ENCODE measurements around the gene SLC37A4. TPM values are rescaled to one million over a fixed set of nuclear protein-coding genes. Genes with fewer than 3 reads are reported as not detected.
A peak's percentile ranks its signal among the peaks of the same experiment; 100 is the strongest.

SLC37A4 gene
- total RNA-seq, 1 experiment from 2014 or later: 54.5 TPM

DNA sequence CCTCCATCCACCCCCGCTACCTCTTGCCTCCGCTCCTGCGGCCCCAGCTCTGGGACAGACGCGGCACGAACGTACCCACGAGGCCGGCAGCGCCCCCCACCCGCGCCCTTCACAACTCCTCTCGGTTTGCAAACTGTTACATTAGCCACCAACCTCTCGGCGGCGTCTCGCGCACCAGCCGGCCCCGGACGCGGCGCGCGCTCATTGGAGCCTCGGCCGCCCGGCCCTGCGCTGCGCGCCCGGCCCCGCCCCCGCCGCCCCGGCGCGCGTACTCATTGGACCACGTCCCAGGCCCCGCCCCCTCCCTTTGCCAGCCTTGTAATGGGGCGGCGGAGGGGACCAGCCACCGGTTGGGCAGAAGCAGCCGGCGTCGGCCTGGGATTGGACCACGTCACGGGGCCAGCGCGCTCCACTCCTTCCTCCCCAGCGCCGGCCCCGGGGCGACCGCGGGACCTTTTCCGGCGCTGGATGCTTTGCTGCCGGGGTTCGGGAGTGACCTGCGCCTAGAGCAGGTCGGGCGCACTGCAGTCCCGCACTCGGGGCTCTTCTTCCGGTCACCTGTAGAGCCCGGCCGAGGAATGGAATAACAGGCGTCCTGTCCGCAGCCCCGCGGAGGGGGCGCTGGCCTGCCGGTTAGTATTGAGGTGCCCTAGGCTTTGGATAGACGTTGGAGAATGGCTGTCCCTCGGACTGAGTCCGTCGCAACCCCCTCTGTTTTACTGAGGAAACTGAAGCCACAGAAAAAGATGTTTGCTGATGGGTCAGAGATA is 26.5 kb upstream of the SLC37A4 start, which contains the start of gene HYOU1 (continued):
- TF ChIP-seq CBFB (CRISPR knock-in tag; IDR thresholded peaks at IDR 0.05; ENCODE audit: low read depth) (no peak), ATF1 (CRISPR knock-in tag; IDR thresholded peaks at IDR 0.05) (no peak), FOXP1 (CRISPR knock-in tag; IDR thresholded peaks at IDR 0.05; ENCODE audit: borderline replicate concordance) (peak; percentile 8; the same call in 1 of the 2 replicates), ZNF416 (CRISPR knock-in tag; IDR thresholded peaks at IDR 0.05) (no peak), NFYB (CRISPR knock-in tag; conservative IDR thresholded peaks at IDR 0.05; ENCODE audit: low read depth) (peak; percentile 88), ZNF263 (CRISPR knock-in tag; IDR thresholded peaks at IDR 0.05; ENCODE audit: low read depth) (no peak)
- TF ChIP-seq, protein P1, sequence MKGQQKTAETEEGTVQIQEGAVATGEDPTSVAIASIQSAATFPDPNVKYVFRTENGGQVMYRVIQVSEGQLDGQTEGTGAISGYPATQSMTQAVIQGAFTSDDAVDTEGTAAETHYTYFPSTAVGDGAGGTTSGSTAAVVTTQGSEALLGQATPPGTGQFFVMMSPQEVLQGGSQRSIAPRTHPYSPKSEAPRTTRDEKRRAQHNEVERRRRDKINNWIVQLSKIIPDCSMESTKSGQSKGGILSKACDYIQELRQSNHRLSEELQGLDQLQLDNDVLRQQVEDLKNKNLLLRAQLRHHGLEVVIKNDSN (CRISPR knock-in tag; IDR thresholded peaks at IDR 0.05): no peak
- TF ChIP-seq, protein P2, sequence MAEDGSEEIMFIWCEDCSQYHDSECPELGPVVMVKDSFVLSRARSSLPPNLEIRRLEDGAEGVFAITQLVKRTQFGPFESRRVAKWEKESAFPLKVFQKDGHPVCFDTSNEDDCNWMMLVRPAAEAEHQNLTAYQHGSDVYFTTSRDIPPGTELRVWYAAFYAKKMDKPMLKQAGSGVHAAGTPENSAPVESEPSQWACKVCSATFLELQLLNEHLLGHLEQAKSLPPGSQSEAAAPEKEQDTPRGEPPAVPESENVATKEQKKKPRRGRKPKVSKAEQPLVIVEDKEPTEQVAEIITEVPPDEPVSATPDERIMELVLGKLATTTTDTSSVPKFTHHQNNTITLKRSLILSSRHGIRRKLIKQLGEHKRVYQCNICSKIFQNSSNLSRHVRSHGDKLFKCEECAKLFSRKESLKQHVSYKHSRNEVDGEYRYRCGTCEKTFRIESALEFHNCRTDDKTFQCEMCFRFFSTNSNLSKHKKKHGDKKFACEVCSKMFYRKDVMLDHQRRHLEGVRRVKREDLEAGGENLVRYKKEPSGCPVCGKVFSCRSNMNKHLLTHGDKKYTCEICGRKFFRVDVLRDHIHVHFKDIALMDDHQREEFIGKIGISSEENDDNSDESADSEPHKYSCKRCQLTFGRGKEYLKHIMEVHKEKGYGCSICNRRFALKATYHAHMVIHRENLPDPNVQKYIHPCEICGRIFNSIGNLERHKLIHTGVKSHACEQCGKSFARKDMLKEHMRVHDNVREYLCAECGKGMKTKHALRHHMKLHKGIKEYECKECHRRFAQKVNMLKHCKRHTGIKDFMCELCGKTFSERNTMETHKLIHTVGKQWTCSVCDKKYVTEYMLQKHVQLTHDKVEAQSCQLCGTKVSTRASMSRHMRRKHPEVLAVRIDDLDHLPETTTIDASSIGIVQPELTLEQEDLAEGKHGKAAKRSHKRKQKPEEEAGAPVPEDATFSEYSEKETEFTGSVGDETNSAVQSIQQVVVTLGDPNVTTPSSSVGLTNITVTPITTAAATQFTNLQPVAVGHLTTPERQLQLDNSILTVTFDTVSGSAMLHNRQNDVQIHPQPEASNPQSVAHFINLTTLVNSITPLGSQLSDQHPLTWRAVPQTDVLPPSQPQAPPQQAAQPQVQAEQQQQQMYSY (CRISPR knock-in tag; IDR thresholded peaks at IDR 0.05): no peak
- TF ChIP-seq, protein P3, sequence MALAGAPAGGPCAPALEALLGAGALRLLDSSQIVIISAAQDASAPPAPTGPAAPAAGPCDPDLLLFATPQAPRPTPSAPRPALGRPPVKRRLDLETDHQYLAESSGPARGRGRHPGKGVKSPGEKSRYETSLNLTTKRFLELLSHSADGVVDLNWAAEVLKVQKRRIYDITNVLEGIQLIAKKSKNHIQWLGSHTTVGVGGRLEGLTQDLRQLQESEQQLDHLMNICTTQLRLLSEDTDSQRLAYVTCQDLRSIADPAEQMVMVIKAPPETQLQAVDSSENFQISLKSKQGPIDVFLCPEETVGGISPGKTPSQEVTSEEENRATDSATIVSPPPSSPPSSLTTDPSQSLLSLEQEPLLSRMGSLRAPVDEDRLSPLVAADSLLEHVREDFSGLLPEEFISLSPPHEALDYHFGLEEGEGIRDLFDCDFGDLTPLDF (CRISPR knock-in tag; IDR thresholded peaks at IDR 0.05): no peak
- TF ChIP-seq, protein P4, sequence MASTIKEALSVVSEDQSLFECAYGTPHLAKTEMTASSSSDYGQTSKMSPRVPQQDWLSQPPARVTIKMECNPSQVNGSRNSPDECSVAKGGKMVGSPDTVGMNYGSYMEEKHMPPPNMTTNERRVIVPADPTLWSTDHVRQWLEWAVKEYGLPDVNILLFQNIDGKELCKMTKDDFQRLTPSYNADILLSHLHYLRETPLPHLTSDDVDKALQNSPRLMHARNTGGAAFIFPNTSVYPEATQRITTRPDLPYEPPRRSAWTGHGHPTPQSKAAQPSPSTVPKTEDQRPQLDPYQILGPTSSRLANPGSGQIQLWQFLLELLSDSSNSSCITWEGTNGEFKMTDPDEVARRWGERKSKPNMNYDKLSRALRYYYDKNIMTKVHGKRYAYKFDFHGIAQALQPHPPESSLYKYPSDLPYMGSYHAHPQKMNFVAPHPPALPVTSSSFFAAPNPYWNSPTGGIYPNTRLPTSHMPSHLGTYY (CRISPR knock-in tag; IDR thresholded peaks at IDR 0.05): no peak
- TF ChIP-seq, protein P5, sequence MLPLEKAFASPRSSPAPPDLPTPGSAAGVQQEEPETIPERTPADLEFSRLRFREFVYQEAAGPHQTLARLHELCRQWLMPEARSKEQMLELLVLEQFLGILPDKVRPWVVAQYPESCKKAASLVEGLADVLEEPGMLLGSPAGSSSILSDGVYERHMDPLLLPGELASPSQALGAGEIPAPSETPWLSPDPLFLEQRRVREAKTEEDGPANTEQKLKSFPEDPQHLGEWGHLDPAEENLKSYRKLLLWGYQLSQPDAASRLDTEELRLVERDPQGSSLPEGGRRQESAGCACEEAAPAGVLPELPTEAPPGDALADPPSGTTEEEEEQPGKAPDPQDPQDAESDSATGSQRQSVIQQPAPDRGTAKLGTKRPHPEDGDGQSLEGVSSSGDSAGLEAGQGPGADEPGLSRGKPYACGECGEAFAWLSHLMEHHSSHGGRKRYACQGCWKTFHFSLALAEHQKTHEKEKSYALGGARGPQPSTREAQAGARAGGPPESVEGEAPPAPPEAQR (CRISPR knock-in tag; IDR thresholded peaks at IDR 0.05): no peak
- TF ChIP-seq, protein P6, sequence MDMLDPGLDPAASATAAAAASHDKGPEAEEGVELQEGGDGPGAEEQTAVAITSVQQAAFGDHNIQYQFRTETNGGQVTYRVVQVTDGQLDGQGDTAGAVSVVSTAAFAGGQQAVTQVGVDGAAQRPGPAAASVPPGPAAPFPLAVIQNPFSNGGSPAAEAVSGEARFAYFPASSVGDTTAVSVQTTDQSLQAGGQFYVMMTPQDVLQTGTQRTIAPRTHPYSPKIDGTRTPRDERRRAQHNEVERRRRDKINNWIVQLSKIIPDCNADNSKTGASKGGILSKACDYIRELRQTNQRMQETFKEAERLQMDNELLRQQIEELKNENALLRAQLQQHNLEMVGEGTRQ (CRISPR knock-in tag; IDR thresholded peaks at IDR 0.05): peak; percentile 53
- TF ChIP-seq, protein P7, sequence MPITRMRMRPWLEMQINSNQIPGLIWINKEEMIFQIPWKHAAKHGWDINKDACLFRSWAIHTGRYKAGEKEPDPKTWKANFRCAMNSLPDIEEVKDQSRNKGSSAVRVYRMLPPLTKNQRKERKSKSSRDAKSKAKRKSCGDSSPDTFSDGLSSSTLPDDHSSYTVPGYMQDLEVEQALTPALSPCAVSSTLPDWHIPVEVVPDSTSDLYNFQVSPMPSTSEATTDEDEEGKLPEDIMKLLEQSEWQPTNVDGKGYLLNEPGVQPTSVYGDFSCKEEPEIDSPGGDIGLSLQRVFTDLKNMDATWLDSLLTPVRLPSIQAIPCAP (CRISPR knock-in tag; IDR thresholded peaks at IDR 0.05): no peak
- TF ChIP-seq, protein P8, sequence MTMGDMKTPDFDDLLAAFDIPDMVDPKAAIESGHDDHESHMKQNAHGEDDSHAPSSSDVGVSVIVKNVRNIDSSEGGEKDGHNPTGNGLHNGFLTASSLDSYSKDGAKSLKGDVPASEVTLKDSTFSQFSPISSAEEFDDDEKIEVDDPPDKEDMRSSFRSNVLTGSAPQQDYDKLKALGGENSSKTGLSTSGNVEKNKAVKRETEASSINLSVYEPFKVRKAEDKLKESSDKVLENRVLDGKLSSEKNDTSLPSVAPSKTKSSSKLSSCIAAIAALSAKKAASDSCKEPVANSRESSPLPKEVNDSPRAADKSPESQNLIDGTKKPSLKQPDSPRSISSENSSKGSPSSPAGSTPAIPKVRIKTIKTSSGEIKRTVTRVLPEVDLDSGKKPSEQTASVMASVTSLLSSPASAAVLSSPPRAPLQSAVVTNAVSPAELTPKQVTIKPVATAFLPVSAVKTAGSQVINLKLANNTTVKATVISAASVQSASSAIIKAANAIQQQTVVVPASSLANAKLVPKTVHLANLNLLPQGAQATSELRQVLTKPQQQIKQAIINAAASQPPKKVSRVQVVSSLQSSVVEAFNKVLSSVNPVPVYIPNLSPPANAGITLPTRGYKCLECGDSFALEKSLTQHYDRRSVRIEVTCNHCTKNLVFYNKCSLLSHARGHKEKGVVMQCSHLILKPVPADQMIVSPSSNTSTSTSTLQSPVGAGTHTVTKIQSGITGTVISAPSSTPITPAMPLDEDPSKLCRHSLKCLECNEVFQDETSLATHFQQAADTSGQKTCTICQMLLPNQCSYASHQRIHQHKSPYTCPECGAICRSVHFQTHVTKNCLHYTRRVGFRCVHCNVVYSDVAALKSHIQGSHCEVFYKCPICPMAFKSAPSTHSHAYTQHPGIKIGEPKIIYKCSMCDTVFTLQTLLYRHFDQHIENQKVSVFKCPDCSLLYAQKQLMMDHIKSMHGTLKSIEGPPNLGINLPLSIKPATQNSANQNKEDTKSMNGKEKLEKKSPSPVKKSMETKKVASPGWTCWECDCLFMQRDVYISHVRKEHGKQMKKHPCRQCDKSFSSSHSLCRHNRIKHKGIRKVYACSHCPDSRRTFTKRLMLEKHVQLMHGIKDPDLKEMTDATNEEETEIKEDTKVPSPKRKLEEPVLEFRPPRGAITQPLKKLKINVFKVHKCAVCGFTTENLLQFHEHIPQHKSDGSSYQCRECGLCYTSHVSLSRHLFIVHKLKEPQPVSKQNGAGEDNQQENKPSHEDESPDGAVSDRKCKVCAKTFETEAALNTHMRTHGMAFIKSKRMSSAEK (CRISPR knock-in tag; IDR thresholded peaks at IDR 0.05; ENCODE audit: borderline replicate concordance): no peak
- TF ChIP-seq, protein P9, sequence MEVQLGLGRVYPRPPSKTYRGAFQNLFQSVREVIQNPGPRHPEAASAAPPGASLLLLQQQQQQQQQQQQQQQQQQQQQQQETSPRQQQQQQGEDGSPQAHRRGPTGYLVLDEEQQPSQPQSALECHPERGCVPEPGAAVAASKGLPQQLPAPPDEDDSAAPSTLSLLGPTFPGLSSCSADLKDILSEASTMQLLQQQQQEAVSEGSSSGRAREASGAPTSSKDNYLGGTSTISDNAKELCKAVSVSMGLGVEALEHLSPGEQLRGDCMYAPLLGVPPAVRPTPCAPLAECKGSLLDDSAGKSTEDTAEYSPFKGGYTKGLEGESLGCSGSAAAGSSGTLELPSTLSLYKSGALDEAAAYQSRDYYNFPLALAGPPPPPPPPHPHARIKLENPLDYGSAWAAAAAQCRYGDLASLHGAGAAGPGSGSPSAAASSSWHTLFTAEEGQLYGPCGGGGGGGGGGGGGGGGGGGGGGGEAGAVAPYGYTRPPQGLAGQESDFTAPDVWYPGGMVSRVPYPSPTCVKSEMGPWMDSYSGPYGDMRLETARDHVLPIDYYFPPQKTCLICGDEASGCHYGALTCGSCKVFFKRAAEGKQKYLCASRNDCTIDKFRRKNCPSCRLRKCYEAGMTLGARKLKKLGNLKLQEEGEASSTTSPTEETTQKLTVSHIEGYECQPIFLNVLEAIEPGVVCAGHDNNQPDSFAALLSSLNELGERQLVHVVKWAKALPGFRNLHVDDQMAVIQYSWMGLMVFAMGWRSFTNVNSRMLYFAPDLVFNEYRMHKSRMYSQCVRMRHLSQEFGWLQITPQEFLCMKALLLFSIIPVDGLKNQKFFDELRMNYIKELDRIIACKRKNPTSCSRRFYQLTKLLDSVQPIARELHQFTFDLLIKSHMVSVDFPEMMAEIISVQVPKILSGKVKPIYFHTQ (CRISPR knock-in tag; IDR thresholded peaks at IDR 0.05): no peak
- TF ChIP-seq, protein P10, sequence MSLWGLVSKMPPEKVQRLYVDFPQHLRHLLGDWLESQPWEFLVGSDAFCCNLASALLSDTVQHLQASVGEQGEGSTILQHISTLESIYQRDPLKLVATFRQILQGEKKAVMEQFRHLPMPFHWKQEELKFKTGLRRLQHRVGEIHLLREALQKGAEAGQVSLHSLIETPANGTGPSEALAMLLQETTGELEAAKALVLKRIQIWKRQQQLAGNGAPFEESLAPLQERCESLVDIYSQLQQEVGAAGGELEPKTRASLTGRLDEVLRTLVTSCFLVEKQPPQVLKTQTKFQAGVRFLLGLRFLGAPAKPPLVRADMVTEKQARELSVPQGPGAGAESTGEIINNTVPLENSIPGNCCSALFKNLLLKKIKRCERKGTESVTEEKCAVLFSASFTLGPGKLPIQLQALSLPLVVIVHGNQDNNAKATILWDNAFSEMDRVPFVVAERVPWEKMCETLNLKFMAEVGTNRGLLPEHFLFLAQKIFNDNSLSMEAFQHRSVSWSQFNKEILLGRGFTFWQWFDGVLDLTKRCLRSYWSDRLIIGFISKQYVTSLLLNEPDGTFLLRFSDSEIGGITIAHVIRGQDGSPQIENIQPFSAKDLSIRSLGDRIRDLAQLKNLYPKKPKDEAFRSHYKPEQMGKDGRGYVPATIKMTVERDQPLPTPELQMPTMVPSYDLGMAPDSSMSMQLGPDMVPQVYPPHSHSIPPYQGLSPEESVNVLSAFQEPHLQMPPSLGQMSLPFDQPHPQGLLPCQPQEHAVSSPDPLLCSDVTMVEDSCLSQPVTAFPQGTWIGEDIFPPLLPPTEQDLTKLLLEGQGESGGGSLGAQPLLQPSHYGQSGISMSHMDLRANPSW (CRISPR knock-in tag; conservative IDR thresholded peaks at IDR 0.05; ENCODE audit: low read depth): 0 out of 2 replicates have a peak, but pooled peaks have one; percentile 41
